ENCODE data around the gene SEMA5B. TPM values are rescaled to one million over a fixed set of nuclear protein-coding genes. Genes with fewer than 3 reads are reported as not detected.

SEMA5B gene
- total and polyA plus RNA-seq, 7 experiments from 2014 or later, result 0.19 to 0.51 (median 0.24) TPM; not detected in 4

DNA sequence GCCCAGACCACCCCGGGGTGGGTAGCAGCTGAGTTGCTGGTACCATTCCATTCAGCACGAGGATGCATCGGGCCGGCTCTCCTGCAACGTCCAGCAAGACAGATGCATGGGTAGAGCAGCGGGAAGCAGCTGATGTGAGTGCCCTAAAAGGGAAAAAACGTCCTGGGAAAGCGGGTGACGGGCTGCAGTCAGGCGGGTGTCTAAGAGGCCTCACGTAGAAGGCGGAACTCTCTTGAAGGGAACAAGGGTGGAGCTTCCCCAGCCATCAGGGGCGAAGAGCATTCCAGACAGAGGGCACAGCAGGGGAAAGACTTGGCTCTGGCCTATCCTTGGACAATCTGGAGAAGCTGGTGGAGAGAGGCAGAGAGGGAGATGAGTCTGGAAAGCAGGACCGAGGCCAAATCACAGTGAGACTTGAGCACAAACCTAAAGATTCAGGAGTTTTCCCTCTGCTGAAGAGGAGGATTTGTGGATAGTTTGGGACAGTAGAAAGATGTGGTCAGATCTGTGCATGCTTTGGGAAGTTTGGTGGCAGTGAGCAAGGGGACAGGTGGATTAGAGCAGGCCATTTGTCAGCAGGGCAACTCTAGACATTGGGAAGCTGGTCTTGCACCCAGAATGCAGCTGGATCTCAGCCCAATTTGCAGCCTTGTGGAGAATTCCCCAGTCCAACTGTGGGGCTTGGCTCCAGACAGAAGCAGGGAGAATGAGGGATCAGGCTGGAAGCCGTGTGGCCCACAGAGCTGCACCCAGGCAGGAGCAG, 70.7 kb downstream of the SEMA5B start:
- DNase-seq (no peak), ATAC-seq (no peak)
- no peak overlapping the region for H3K27ac ChIP-seq (ENCODE audit: low read depth, low read length)
- intact Hi-C loops (cut with micrococcal nuclease), result no loop called here
- Mint-ChIP-seq H3K36me3 (no peaks in the 10 kb centered on the region), H3K27ac (no peak overlapping the region), H3K4me1 (no peaks in the 10 kb centered on the region), H3K4me3 (no peak overlapping the region), H3K9me3 (no peaks in the 10 kb centered on the region), H3K27me3 (peaks cover 4 to 32% (median 17%) of the 10 kb centered on the region in 5 donors)
- POLR2A ChIA-PET, result no interaction called here
- H3K4me1 ChIP-seq (ENCODE audit: control insufficient read depth in 2 of 2, insufficient read depth in 2 of 2, low read length in 2 of 2), result no peaks in the 10 kb centered on the region
- no peaks in the 10 kb centered on the region for H3K9me3 ChIP-seq (ENCODE audit: control insufficient read depth in 2 of 3, low read length in 3 of 3)
- no peak overlapping the region for H3K4me3 ChIP-seq (ENCODE audit: low read length)
- no peaks in the 10 kb centered on the region for H3K36me3 ChIP-seq (ENCODE audit: control insufficient read depth in 2 of 3, insufficient read depth in 3 of 3, low read length in 3 of 3)
- no peaks in the 10 kb centered on the region for H3K27me3 ChIP-seq (ENCODE audit: control insufficient read depth in 2 of 2, insufficient read depth in 2 of 2, low read length in 2 of 2)
- CTCF ChIA-PET, result no interaction called here

DNA sequence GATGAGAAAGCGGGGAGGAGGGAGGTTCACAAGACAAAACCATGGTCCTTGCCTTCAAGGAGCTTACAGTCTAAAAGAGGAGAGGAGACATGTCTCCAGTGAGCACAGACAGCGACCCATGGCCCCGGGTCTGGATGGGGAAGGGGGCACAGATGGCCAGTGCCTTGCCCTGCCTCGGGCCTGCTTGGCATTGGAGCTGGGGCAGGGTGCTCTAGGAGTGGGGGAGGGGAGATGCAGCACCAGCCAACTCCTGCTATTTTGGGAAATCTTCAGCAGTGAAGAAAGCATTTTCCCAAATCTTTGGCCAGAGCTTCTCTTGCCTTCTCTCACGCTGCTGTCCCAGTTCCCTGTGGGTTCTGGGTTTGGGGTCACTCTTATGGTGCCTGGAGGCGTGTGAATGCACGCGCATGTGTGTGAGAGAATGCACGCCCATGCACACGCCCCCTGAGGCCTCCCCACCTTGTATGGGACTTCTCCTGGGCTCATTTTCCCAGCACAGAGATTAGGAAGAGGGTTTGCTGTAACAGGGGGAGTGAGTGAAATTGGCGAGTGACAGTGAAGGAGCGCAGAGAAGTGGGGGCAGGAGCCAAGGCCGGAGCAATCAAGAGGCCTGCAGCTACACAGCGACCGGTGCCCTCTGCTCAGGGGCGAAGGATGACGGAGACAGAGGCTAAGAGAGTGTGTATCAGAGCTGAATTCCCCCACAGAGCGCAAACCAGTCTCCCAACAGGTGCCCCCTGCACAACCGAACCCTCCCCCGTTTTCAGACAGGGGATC, 71.5 kb downstream of the SEMA5B start:
- Histone ChIP-seq H3K27ac (ENCODE audit: low read depth, low read length) (no peak overlapping the region), H3K36me3 (ENCODE audit: control insufficient read depth in 2 of 3, insufficient read depth in 3 of 3, low read length in 3 of 3) (no peaks in the 10 kb centered on the region), H3K9me3 (ENCODE audit: control insufficient read depth in 2 of 3, low read length in 3 of 3) (no peaks in the 10 kb centered on the region), H3K4me1 (ENCODE audit: control insufficient read depth in 2 of 2, insufficient read depth in 2 of 2, low read length in 2 of 2) (no peaks in the 10 kb centered on the region), H3K4me3 (ENCODE audit: low read length) (no peak overlapping the region), H3K27me3 (ENCODE audit: control insufficient read depth in 2 of 2, insufficient read depth in 2 of 2, low read length in 2 of 2) (no peaks in the 10 kb centered on the region)
- no peak overlapping the region for H3K4me3 Mint-ChIP-seq
- no peak overlapping the region for H3K27ac Mint-ChIP-seq
- H3K4me1 Mint-ChIP-seq, result no peaks in the 10 kb centered on the region
- intact Hi-C loops (cut with micrococcal nuclease), result no loop called here
- no peaks in the 10 kb centered on the region for H3K9me3 Mint-ChIP-seq
- ATAC-seq (no peak), DNase-seq (no peak)
- peaks cover 4 to 32% (median 17%) of the 10 kb centered on the region in 5 donors for H3K27me3 Mint-ChIP-seq
- H3K36me3 Mint-ChIP-seq, result no peaks in the 10 kb centered on the region
- POLR2A ChIA-PET, result no interaction called here
- CTCF ChIA-PET, result interaction anchor here (0.6 kb wide), 1 partner anchor 174 kb away, joined by 3 read pairs; no protein-coding TSS in a partner anchor

GRCh38 chr3:122952520-122952919, 75.0 kb downstream of the SEMA5B start:
- Mint-ChIP-seq H3K27ac (no peak overlapping the region), H3K36me3 (no peaks in the 10 kb centered on the region), H3K4me3 (no peak overlapping the region), H3K9me3 (no peaks in the 10 kb centered on the region), H3K27me3 (peaks cover 0 to 15% (median 8%) of the 10 kb centered on the region in 5 donors), H3K4me1 (no peaks in the 10 kb centered on the region)
- ATAC-seq (peak; percentile 77), DNase-seq (no peak)
- CTCF ChIA-PET, result no interaction called here
- intact Hi-C loops (cut with micrococcal nuclease), result no loop called here
- Histone ChIP-seq H3K9me3 (ENCODE audit: control insufficient read depth in 2 of 3, low read length in 3 of 3) (no peaks in the 10 kb centered on the region), H3K4me1 (ENCODE audit: control insufficient read depth in 2 of 2, insufficient read depth in 2 of 2, low read length in 2 of 2) (no peaks in the 10 kb centered on the region), H3K4me3 (ENCODE audit: low read length) (no peak overlapping the region), H3K36me3 (ENCODE audit: control insufficient read depth in 2 of 3, insufficient read depth in 3 of 3, low read length in 3 of 3) (no peaks in the 10 kb centered on the region), H3K27me3 (ENCODE audit: control insufficient read depth in 2 of 2, insufficient read depth in 2 of 2, low read length in 2 of 2) (no peaks in the 10 kb centered on the region), H3K27ac (ENCODE audit: low read depth, low read length) (no peak overlapping the region)
- POLR2A ChIA-PET, result no interaction called here

DNA sequence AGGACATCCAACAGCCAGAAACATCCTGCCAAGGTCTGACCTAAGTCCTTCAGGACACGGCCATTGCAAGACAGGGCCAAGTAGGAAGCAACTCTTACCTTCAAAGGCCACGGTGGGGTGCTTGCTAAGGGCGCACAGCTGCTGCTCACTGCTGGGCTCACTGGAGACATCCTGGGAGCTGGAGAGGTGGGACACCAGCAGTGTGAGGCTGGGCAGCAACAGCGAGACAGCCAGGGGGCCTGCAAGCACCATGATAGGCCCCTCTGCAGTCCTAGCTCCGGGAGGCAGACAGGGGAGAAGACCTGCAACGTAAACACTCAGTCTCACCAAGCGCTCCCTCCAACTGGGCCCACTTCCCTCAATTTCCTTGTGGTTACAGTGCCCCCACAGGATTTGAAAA, 79.2 kb downstream of the SEMA5B start:
- H3K36me3 ChIP-seq (ENCODE audit: control insufficient read depth in 2 of 3, insufficient read depth in 3 of 3, low read length in 3 of 3), result no peaks in the 10 kb centered on the region
- Mint-ChIP-seq H3K9me3 (no peaks in the 10 kb centered on the region), H3K4me3 (no peak overlapping the region), H3K27me3 (peaks cover 0 to 12% (median 0%) of the 10 kb centered on the region in 5 donors), H3K36me3 (no peaks in the 10 kb centered on the region), H3K27ac (no peak overlapping the region), H3K4me1 (no peaks in the 10 kb centered on the region)
- no peak overlapping the region for H3K27ac ChIP-seq (ENCODE audit: low read depth, low read length)
- no peaks in the 10 kb centered on the region for H3K4me1 ChIP-seq (ENCODE audit: control insufficient read depth in 2 of 2, insufficient read depth in 2 of 2, low read length in 2 of 2)
- ATAC-seq (no peak), DNase-seq (no peak)
- ChIA-PET CTCF (no interaction called here), POLR2A (no interaction called here)
- H3K9me3 ChIP-seq (ENCODE audit: control insufficient read depth in 2 of 3, low read length in 3 of 3), result no peaks in the 10 kb centered on the region
- intact Hi-C loops (cut with micrococcal nuclease), result loop anchor here in 1 of 2 donors (10.0 kb wide), 1 partner anchor 194 kb away; no protein-coding TSS in a partner anchor
- H3K4me3 ChIP-seq (ENCODE audit: low read length), result no peak overlapping the region
- no peaks in the 10 kb centered on the region for H3K27me3 ChIP-seq (ENCODE audit: control insufficient read depth in 2 of 2, insufficient read depth in 2 of 2, low read length in 2 of 2)

DNA sequence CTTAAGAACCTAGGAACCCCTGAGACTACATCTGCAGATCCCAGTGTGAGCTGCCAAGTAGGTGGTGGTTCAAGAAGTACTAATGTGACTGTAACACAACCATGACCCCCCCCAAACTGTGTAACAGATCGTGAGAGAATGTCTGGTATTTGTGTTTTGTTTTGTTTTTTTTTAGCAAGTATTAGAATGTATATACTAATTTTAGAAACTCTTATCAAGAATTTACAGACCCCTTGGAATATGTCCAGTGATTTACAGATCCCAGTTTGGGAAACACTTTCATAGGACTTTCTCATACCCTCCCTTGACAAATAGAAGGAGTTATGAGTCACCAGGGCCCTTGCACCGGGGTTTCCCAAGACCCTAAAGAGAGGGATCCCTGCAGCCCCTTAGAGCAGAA, 79.8 kb downstream of the SEMA5B start:
- Histone ChIP-seq H3K27ac (ENCODE audit: low read depth, low read length) (no peak overlapping the region), H3K9me3 (ENCODE audit: control insufficient read depth in 2 of 3, low read length in 3 of 3) (no peaks in the 10 kb centered on the region), H3K4me1 (ENCODE audit: control insufficient read depth in 2 of 2, insufficient read depth in 2 of 2, low read length in 2 of 2) (no peaks in the 10 kb centered on the region), H3K4me3 (ENCODE audit: low read length) (no peak overlapping the region), H3K27me3 (ENCODE audit: control insufficient read depth in 2 of 2, insufficient read depth in 2 of 2, low read length in 2 of 2) (no peaks in the 10 kb centered on the region), H3K36me3 (ENCODE audit: control insufficient read depth in 2 of 3, insufficient read depth in 3 of 3, low read length in 3 of 3) (no peaks in the 10 kb centered on the region)
- Mint-ChIP-seq H3K4me1 (no peaks in the 10 kb centered on the region), H3K27ac (no peak overlapping the region), H3K36me3 (no peaks in the 10 kb centered on the region), H3K9me3 (no peaks in the 10 kb centered on the region), H3K4me3 (no peak overlapping the region), H3K27me3 (peaks cover 0 to 12% (median 0%) of the 10 kb centered on the region in 5 donors)
- intact Hi-C loops (cut with micrococcal nuclease), result loop anchor here in 1 of 2 donors (10.0 kb wide), 1 partner anchor 193 kb away; no protein-coding TSS in a partner anchor
- no peak for ATAC-seq
- POLR2A ChIA-PET, result no interaction called here
- CTCF ChIA-PET, result no interaction called here
- DNase-seq, result no peak

DNA sequence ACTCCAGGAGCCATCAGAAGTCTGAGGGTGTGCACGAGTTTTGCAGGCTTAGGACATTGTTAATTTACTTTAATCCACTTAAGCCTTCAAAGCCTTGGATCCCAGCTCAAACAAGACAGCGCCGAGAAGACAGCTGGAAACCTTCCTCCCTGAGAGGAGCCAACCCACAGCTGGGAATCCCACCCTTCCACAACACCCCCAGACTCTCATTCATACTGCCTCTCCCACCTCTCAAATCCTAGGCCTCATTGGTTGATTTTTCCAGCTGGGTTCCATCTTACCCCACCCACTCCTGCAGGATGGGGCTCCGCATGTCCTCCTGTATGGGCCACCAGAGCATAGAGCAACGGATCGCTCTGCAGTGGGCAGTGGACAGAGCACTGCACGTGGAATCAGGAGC, 80.4 kb downstream of the SEMA5B start:
- Histone ChIP-seq H3K27ac (ENCODE audit: low read depth, low read length) (no peak overlapping the region), H3K36me3 (ENCODE audit: control insufficient read depth in 2 of 3, insufficient read depth in 3 of 3, low read length in 3 of 3) (no peaks in the 10 kb centered on the region), H3K4me3 (ENCODE audit: low read length) (no peak overlapping the region), H3K4me1 (ENCODE audit: control insufficient read depth in 2 of 2, insufficient read depth in 2 of 2, low read length in 2 of 2) (no peaks in the 10 kb centered on the region), H3K27me3 (ENCODE audit: control insufficient read depth in 2 of 2, insufficient read depth in 2 of 2, low read length in 2 of 2) (no peaks in the 10 kb centered on the region), H3K9me3 (ENCODE audit: control insufficient read depth in 2 of 3, low read length in 3 of 3) (no peaks in the 10 kb centered on the region)
- Mint-ChIP-seq H3K4me1 (no peaks in the 10 kb centered on the region), H3K27ac (no peak overlapping the region), H3K27me3 (peaks cover 0 to 12% (median 0%) of the 10 kb centered on the region in 5 donors), H3K4me3 (no peak overlapping the region), H3K36me3 (no peaks in the 10 kb centered on the region), H3K9me3 (no peaks in the 10 kb centered on the region)
- ATAC-seq, result no peak
- intact Hi-C loops (cut with micrococcal nuclease), result loop anchor here in 1 of 2 donors (10.0 kb wide), 1 partner anchor 192 kb away; no protein-coding TSS in a partner anchor
- ChIA-PET POLR2A (no interaction called here), CTCF (no interaction called here)
- DNase-seq, result no peak

Measured in naive thymus-derived CD4-positive, alpha-beta T cell (primary cell).